Upper lobe of left lung (tissue), 4 donors: Measurements from ENCODE around the gene EVI5L.

Experiments
- CTCF ChIP-seq, 6 experiments: fragments of 450-650 bp in 4 of 6; fragments of 200-600 bp in 2 of 6; sonication (generic) in 2 of 6; IDR thresholded peaks; one replicate each; pipeline ENCODE4 v1.5.1; 2016 to 2019; ENCODE audit warnings: antibody characterized with exemption in 6 of 6
- POLR2A ChIP-seq, 4 donors: fragments of 450-650 bp; IDR thresholded peaks; one replicate each; pipeline ENCODE4 v1.5.1; 2016 to 2017; ENCODE audit warnings: antibody characterized with exemption in 4 of 4, mild to moderate bottlenecking in 2 of 4
- POLR2AphosphoS5 ChIP-seq, 2 donors: sonication (generic); formaldehyde crosslinking; IDR thresholded peaks; one replicate each; pipeline ENCODE4 v1.5.1; 2017; ENCODE audit warnings: antibody characterized with exemption in 2 of 2

GRCh38 chr19:7910321-7911161, 80.5 kb downstream of the EVI5L start:
- no peak for TF ChIP-seq CTCF (IDR thresholded peaks at IDR 0.05)
- no peak for TF ChIP-seq POLR2AphosphoS5 (IDR thresholded peaks at IDR 0.05)
- TF ChIP-seq POLR2A (IDR thresholded peaks at IDR 0.05) = no peak
